Measurements from ENCODE around the gene VTN.
A peak's percentile ranks its signal among the peaks of the same experiment; 100 is the strongest.

The VTN gene

DNA sequence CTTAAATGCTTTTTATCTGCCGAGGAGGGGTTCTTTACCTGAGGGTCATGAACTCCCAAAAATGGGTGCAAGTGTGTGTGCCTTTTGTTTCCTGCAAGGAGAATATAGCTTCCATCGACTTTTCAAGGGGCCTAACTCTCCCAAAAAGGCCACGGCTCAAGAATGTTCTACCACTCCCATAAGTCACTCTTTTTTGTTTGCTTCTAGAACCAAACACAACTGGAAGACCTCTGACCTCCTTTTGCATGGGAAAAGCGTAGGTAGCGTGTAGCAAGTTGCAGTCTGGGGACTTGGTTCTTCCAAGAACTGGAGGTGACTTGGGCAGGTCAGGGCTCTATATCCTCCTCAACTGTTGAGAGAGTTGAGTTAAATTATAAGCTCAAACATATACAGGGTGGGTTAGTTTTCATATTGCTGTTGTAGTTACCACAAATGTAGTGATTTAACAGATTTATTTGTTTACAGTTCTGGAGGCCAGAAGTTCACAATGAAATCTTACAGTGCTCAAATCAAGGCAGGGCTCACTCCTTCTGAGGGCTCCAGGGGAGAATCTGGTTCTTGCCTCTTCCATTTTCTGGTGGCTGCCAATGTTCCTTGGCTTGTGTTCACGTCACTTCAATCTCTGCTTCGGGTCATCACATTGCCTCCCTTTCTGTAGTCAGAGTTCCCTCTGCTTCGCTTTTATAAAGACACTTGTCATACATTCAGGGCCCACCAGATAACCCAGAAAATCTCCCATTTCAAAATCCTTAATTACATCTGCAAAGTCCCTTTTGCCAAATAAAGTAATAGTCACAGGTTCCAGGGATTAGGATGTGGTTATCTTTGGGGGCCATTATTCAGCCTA lies 49.7 kb downstream of the VTN start:
- FAIRE-seq (no peak), DNase-seq (ENCODE audit: insufficient read length, low spot score) (no peak)
- TF ChIP-seq, protein P1, sequence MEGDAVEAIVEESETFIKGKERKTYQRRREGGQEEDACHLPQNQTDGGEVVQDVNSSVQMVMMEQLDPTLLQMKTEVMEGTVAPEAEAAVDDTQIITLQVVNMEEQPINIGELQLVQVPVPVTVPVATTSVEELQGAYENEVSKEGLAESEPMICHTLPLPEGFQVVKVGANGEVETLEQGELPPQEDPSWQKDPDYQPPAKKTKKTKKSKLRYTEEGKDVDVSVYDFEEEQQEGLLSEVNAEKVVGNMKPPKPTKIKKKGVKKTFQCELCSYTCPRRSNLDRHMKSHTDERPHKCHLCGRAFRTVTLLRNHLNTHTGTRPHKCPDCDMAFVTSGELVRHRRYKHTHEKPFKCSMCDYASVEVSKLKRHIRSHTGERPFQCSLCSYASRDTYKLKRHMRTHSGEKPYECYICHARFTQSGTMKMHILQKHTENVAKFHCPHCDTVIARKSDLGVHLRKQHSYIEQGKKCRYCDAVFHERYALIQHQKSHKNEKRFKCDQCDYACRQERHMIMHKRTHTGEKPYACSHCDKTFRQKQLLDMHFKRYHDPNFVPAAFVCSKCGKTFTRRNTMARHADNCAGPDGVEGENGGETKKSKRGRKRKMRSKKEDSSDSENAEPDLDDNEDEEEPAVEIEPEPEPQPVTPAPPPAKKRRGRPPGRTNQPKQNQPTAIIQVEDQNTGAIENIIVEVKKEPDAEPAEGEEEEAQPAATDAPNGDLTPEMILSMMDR (IDR thresholded peaks at IDR 0.05; ENCODE audit: insufficient read depth, missing control alignments) = no peak

DNA sequence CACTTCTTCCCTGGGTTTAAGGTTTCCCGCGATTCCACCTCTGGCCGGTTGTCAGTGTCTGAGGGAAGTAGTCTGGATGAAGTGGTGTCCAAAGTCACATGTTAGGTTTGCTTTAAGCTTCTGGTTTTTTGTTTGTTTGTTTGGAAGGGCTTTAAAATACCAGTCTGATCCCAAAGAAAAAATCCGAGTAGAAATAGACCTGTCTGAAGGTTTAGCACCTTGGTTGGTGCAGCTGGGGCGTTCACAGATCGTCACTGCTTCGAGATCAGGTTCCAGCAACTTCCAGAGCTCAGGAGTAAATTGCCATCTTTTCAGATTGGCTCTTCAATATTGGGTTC lies 50.5 kb downstream of the VTN start:
- TF ChIP-seq, protein P1 (IDR thresholded peaks at IDR 0.05; ENCODE audit: insufficient read depth, missing control alignments) = no peak
- no peak for DNase-seq (ENCODE audit: insufficient read length, low spot score)
- FAIRE-seq = no peak

DNA sequence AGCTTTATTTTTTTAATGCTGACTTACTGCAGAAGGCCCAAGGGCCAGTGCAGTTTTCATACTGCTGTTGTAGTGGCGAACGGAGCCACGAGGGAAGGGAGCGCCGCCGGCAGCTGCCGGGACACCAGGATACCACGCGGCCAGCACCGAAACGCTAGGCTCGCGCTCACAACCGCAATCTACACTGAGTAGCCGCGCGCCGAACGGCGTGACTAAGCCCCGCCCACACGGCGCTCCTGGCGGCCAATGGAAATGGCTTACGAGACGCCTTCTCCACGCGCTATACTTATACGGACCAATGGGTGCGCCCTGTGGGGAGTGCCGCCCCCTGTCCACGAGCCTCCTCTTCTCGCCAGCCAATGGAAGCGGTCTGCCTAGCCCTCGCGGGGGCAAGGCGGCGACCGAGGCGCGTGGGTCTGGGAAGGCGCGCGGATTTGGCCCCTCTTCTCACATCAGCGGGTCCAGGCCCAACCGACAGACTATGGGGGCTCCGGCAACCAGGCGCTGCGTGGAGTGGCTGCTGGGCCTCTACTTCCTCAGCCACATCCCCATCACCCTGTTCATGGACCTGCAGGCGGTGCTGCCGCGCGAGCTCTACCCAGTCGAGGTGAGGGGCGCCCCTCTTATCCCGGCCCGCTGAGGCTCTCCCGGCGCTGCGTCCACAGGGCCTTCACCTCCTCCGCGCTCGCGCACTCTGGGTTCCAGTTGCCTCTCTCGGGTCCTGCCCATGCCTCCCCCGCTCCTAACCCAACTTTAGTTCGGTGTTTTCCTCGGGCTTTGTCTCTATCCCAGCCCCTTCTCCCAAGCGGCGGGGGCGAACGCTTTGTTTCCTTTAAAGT lies 51.1 kb downstream of the VTN start, which contains the start of gene TMEM97:
TSS of gene TMEM97 (plus strand) at position 442 of the 839 bp plus-strand sequence. CDS start at position 482, 40 bp downstream.
- TF ChIP-seq, protein P1 (IDR thresholded peaks at IDR 0.05; ENCODE audit: insufficient read depth, missing control alignments) = no peak
- DNase-seq (ENCODE audit: insufficient read length, low spot score) (peak; percentile 85), FAIRE-seq (no peak)

DNA sequence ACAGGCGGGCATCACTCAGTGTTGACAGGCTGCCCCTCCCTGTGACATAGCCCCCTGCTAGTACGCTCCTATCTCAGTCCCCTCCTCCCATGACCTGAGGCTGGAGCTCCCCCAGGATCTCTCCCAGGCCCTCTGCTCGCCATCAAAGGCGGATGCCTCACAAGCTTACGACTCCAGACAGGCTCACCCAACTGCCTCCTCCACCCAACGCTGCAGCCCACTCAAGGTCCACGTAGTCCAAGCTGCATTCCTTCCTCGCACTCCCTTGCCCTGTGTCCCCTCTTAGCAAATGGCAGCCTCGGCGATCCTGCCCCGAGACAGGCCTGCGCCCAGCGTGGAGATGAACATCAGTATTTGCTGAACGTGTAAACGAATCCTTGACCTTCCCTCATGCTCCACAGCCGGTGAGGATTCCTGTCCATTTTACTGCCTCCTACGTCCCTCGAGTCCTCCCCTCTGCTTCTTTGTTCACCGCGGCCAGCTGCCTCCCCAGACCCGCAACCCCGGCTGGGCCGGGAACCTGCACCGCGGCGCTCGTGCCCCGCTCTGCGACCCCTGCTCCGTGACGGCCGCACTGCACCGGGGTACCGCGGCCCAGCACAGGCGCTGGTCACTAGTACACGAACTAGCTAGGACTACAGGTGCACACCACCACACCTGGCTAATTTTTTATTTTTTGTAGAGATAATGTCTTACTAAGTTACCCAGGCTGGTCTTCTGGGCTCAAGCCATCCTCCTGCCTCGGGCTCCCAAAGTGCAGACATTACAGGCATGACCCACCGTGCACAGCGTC lies 51.9 kb downstream of the VTN start:
- DNase-seq (ENCODE audit: insufficient read length, low spot score) (no peak), FAIRE-seq (no peak)
- TF ChIP-seq, protein P1 (IDR thresholded peaks at IDR 0.05; ENCODE audit: insufficient read depth, missing control alignments) = no peak
